GM18867 (cell line): Measurements from ENCODE around the gene FETUB.
"Not testable (repeated sequence)": the region's sequence is repeated elsewhere in the genome, so short reads cannot be mapped to it uniquely, and the experiment has no call there.

Experiments used
- ATAC-seq: cut with Tn5 transposase; IDR thresholded peaks from one replicate; pipeline ENCODE4 v1.9.1; 2021; ENCODE audit warnings: mild to moderate bottlenecking, moderate library complexity; ENCODE audit not compliant: unreplicated experiment

The FETUB gene

DNA sequence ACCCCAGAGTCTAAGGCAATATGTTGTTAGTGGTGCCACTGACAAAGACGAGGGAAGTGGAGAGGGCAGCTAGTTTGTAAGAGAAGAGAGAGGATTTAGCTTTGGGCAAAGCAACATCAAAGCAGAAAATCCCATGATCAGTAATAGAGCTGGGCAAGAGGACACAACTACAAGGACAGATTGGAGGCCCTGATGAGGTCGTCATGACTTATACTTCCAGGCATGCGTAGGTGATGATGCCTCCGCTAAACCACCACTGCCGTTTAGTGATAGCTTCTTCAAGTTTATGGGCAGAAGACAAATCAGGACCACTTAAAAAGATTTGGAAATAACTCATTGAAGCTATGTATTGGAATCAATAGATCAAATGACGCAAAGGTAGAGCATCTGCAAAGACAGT, 28.2 kb downstream of the FETUB start:
- ATAC-seq = no peak

DNA sequence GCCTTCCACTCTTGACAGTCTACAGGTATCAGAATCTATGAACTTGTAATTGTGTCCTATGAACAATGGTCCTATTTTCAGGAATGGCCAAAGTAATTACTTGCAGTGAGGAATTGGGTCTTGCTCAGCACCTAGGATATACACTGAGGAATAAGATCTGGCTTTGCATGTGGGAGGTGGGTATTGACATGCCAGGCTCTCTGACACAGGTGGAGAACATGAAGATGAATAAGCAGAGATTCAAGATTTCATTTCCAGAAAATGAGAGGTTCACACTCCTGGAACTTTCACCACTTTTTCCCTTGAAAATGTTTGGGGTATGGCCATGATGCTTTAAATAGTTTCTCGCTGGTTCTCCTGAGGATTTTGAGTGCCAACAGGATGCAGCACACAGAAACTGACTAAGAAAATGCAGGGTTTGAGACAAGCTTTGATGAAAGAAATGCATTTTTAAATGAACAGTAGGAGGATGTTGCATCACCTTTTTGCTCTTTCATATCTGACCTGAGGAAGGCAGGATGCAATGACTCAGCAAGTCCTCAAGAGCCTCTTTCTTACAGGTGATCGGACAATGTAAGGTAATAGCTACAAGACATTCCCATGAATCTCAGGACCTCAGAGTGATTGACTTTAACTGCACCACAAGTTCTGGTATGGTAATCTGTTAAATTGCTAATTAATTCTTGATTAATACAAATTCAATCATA, 29.3 kb downstream of the FETUB start:
- no peak for ATAC-seq

DNA sequence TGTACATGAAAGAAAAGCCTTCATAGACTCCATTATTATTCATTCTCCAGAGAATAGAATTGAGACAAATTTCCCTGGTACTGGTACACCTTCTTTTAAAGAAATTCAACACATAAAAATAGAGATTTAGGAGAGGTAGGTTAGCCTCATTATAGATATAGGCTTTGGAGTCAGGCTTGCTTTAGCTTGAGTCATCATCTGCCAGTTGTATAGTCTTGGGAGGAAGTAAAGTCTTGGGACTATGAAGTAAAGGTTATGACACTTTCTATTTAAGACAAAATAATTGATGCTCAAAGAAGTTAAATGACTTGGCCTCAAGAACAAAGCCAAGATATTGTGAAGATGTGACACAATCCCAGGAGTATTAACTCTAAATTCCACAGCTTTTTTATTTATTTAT, 30.0 kb downstream of the FETUB start:
- no peak for ATAC-seq

DNA sequence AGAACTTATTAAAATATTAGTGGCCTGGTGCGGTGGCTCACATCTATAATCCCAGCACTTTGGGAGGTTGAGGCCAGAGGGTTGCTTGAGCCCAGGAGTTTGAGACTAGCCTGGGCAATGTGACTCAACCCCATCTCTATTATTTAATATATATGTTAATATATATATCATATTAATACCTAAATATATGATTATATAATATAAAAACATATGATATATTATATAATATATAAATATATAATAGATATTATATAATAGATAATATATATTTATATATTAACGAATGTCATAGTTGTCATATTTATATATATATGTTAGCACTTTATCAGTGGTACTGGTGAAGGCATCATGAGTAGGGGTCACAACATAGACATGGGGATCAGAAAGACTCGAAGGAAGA, 30.9 kb downstream of the FETUB start:
- no peak for ATAC-seq

DNA sequence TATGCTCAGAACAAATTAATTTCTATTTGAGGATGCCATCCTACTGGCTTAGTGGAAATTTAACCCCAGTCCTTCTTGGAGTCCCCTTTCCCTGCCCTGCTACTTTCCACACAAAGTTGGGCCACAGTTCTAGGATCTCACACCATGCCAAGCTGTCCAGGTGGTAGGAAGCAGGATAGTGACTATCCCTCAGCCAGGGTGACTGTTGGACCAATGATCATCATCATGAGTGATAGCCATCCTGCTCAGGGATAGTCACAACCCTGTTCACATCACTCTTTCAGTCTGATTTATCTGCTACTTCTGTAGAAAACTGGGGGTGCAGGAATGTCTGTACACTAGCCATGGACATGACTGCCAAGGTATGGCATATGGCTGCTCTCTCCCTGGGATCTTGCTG, 38.4 kb downstream of the FETUB start:
- no peak for ATAC-seq

DNA sequence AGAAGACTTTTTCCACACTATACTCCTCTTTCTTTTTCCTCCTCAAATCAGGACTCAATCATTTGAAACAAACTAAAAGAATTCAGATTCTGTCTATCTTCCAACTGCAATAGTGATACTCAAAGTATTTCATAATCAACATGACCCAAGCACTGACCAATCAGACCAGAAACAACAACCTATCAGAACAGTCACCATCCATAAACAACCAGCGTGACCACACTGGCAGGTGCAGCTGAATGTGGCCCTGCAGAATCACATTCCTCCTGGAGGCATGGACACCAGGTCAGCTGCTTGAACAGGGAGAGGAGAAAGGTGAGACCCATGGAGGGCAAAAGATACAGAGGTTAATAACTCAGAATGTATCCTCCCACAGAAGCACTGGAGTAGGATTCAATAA, 39.0 kb downstream of the FETUB start:
- no peak for ATAC-seq

DNA sequence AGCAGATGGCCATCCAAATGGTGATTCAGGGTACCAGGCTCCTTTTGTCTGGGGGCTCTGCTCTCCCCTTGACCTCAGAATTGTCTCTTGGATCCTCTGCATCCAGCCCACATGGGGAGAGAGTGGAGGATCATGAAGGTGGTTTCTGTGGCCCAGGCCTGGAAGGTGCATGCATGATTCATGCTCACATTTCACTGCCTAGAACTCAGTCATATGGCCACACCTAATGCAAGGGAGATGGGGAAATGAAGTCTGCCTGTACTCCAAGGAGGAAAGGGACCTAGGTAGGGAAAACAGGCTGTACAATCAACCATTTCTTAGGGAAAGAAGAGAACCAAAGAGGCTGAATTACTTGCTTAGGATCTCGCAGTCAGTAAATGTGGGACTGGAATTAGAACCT, 40.7 kb downstream of the FETUB start:
- ATAC-seq = no peak

DNA sequence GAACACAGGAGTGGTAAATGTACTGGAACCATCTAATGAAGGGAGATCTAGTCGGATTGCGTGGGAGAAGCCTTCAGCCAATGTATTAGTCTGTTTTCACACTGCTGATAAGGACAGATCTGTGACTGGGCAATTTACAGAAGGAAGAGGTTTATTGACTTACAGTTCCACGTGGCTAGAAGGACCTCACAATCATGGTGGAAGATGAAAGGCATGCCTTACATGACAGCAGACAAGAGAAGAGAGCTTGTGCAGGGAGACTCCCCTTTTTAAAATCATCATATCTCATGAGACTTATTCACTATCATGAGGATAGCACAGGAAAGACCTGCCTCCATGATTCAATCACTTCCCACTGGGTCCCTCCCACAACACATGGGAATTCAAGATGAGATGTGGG, 42.6 kb downstream of the FETUB start:
- no peak for ATAC-seq

DNA sequence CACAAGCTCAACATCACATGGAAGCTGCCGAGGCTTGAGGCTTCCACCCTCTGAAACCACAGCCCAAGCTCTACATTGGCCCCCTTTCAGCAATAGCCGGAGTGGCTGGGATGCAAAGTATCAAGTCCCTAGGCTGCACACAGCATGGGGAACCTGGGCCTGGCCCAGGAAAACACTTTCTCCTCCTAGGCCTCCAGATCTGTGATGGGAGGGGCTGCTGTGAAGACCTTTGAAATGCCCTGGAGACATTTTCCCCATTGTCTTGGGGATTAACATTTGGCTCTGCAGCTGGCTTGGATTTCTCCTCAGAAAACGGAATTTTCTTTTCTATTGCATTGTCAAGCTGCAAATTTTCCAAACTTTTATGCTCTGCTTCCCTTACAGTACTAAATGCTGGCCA, 43.8 kb downstream of the FETUB start:
- no peak for ATAC-seq

DNA sequence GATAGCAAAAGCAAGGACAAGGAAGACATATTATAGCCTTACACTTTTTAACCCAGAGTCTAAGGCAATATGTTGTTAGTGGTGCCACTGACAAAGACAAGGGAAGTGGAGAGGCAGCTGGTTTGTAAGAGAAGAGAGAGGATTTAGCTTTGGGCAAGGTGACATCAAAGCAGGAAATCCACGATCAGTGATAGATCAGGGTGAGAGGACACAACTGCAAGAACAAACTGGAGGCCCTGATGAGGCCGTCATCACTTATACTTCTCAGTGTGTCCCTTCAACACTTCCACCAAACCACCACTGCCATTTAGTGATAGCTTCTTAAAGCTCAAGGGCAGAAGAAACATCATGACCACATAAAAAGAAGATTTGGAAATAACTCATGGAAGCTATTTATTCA, 46.3 kb downstream of the FETUB start:
- ATAC-seq = not testable (repeated sequence)

DNA sequence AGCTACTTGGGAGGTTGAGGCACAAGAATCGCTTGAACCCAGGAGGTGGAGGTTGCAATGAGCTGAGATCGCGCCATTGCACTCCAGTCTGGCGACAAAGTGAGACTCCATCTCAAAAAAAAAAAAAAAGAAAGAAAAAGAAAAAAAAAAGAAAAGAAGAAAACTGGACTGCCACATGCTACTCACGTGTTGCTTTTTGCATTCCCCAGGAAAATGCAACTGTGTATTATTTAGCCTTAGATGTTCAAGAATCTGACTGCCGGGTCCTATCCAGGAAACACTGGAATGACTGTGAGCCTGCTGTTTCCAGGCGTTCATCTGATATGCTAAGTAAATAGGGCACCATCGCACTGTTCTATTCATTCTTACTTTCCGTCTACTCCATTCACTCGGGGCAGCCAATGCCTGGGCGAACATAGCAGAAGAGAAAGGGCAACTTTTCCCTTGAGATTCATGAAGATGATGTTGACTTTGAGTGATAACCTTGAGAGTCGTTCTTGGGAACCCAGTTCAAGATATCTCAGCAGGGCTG, 47.0 kb downstream of the FETUB start:
- no peak for ATAC-seq

DNA sequence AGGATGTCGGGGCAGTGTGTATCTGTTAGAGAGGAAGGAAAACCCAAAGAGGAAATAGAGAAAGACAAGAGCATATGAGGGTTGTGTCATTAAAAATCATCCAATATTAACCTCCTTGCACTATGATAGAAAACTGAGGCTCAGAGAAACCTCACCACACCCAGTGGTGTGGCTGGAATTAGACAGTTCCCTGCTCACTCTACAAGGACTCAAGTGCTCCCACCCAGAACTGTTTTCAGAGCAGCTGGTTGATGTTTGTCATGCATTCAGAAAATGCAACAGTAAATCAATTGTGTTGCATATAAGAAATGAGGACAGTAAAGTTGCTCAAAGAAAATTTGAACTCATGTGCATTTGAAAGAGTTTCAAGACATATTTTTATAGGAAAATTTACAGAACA, 50.1 kb downstream of the FETUB start:
- not testable (repeated sequence) for ATAC-seq

DNA sequence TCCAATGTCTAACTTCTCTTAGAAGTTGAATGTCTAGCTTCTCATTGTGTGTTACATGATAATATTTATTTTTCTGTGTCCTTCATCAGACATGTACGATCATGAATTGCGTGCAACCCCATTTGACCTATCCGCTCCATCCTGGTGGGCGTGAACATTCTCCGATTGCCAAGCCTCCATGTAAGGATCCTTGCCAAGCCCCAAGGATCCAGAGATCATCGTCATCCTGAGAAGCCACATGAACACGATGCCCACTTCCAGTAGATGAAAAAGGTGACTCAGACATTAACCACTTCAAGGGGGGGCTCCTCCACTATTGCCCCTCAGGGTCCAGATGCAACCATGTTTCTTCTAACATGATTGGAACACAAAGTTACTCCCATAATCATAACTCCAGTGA, 51.5 kb downstream of the FETUB start:
- no peak for ATAC-seq

DNA sequence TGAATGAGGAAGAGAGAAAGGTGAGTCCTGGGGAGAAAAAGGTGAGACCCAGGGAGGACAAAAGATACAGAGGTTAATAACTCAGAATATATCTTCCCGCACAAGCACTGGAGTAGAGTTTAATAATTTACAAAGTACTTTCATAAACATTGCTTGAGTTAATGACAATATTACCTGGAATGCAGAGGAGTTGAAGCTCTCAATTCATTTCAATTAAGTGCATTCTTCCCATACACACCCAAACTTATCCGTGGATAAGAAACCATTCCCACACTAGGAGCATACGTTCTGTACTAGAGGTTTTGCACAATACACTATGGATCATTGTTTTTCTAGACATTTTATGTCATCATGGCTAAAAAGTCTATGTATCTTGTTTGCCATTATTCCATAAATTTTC, 53.6 kb downstream of the FETUB start:
- no peak for ATAC-seq

DNA sequence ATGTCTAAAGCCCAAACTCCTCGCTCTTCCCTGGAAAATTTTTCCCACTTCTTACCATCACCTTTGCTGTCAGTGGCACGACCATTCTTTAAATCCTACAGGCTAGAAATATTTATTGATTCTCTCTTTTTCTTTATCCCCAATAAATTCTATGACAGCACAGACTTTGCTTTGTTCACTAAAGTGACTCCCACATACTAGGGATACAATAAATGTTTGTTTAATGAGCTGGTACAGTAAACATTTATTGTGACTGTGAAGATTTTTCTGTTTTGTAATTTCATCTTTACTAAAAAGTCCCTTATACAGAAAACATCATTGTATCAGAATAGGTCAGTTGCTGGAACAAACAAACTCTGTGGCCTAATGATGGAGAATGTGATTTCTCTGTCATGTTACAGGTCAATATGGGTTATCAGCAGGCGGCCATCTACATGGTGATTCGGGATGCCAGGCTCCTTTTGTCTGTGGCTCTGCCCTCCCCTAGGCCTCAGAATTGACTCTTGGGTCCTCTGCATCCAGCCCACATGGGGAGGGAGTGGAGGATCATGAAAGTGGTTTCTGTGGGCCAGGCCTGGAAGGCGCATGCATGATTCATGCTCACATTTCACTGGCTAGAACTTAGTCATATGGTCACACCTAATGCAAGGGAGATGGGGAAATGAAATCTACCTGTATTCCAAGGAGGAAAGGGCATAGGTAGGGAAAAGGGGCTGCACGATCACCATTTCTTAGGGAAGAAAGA, 54.3 kb downstream of the FETUB start:
- no peak for ATAC-seq

DNA sequence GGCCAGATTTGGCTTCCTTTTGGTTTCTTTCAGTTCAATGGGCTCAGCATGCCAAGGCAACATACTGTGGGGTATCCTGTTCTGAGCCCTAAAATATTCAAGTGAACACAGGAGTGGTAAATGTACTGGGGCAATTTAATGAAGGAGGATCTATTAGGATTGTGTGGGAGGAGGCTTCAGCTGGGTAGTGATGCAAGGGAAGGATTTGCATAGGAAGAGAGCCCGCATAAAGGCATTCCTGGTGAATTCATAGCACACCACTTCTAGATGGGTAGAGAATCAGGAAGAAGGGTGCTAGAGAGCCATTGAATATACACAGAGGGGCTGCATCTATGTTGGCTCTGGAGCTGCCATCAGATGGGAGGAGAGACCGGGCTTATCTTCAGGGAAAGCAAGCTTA, 56.3 kb downstream of the FETUB start:
- ATAC-seq = no peak

DNA sequence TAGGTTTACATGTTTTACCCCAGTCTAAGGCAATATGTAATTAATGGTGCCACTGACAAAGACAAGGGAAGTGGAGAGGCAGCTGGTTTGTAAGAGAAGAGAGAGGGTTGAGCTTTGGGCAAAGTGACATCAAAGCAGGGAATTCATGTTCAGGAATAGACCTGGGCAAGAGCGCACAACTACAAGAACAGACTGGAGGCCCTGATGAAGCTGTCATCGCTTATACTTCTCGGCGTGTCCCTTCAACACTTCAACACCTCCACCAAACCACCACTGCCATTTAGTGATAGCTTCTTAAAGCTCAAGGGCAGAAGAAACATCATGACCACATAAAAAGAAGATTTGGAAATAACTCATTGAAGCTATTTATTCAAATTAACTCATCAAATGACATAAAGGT, 57.3 kb downstream of the FETUB start:
- ATAC-seq = no peak

DNA sequence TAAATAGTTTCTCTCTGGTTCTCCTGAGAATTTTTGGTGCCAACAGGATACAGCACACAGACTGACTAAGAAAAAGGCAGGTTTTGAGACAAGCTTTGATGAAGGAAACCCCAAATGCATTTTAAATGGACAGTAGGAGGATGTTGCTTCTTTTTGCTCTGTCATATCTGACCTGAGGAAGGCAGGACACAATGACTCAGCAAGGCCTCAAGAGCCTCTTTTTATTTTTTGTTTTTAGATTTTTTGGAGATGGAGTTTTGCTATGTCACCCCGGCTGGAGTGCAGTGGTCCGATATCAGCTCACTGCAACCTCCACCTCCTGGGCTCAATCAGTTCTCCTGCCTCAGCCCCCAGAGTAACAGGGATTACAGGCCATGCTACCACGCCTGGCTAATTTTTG, 60.1 kb downstream of the FETUB start:
- ATAC-seq = no peak

DNA sequence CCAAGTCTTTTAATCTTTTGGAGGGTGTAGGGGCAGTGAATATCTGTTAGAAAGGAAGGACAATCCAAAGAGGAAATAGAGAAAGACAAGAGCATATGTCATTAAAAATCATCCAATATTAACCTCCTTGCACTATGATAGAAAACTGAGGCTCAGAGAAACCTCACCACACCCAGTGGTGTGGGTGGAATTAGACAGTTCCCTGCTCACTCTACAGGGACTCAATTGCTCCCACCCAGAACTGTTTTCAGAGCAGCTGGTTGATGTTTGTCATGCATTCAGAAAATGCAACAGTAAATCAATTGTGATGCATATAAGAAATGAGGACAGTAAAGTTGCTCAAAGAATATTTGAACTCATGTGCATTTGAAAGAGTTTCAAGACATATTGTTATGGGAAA, 62.3 kb downstream of the FETUB start:
- ATAC-seq = not testable (repeated sequence)
